ENCODE data around the gene GTF3C2.
"Not testable (repeated sequence)": the region's sequence is repeated elsewhere in the genome, so short reads cannot be mapped to it uniquely, and the experiment has no call there.

GTF3C2 gene

GRCh38 chr2:27370816-27371620 lies 14.5 kb upstream of the GTF3C2 start:
- no peak for DNase-seq

DNA sequence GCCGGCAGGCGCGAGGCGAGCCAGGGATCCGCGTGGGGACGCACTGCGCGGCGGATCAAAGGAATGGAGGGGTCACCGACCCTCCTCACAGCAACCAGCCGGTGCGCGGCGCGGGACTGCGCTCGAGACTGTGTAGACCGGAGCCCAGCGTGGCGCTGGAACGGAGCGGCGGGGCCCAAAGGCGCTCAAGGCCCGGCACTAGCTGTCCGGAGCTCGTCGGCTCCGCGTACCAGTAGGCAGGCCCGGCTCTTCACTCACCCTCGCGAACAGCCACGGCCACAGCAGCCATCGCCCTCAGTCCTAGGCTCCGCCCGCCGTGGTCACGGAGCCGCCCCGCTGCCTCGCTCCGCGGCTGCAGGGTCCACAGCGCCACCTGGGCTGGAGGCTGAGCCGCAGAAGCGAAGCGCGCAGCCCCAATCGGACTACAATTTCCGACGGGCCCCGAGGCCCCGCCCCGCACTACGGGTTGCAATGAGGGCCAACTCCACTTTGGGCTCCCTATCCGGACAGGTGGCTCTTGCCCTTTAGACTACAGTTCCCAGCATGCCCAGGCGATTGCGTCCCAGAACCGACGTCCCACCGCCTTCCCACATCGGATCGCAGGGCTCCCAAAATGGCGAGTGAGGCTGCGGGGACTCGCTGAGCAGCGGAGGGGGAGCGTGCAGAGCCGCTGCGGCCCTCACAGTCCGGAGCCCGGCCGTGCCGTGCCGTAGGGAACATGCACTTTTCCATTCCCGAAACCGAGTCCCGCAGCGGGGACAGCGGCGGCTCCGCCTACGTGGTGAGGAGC lies 13.7 kb upstream of the GTF3C2 start, which contains the start of the genes EIF2B4 and SNX17:
Gene EIF2B4 (minus strand): TSS at position 313 of the 790 bp plus-strand sequence. CDS start 24 bp downstream, at position 289.
Gene SNX17 (plus strand): TSS at position 591 of the 790 bp plus-strand sequence. CDS start 128 bp downstream, at position 719.
- DNase-seq, result peak; percentile 94

DNA sequence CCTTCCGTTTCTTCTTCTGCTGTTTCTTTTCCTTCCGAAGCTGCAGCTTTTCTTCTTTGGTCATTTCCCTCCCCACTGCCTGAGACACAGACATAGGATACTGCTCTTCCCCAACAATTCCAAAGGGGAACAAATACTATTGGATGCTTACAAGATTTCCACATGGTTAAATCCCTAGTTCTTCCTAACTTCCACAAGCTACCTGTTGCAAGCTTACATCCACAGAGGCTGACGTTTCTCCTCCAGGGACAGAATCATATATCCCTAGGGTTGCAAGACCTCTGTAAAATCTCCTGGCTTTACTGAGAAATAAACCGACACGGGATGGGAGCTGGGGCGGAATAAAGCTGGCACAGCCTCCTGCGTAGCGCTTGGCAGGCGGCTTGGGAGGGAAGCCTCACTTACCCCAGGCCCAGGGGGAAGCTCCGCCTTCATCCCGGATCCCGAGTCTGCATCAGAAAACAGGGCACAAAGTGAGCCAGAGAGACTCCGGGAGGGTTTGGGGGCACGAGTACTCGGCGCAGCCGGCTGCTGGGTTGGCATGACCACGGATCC lies 13.0 kb upstream of the GTF3C2 start:
- DNase-seq, result no peak

- no peak for DNase-seq
Observed at GRCh38 chr2:27363933-27364332, 7.4 kb upstream of the GTF3C2 start.

DNA sequence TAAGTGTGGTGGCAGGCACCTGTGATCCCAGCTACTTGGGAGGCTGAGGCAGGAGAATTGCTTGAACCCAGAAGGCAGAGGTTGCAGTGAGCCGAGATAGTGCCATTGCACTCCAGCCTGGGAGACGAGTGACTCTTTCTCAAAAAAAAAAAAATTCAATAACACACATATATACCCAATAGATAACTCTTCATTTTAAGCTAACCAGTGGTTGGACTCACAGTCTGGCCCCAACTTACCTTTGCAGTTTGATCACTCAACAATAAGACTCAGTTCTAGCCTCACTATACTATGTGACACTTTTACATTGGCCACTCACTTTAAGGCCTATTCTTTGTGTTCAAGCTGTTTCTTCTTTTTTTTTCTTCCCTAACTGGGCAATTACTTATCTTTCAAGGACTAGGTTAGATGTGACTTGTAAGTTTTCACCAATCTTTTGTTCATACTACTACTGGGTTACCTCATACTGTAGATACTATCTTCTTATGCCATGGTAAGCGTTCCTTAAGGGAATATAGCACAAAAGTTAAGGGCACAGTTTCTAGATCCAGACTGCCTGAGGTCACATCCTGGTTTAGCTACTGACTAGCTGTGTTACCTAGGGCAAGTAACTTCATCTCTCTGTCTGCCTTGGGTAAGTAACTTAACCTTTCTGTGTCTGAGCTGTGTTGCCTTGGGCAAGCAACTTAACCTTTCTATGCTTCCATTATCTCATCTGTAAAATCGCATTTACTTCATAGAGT lies 6.3 kb upstream of the GTF3C2 start:
- no peak for DNase-seq

- DNase-seq, result no peak
Observed at GRCh38 chr2:27356056-27356381, 545 bp downstream of the GTF3C2 start.

DNA sequence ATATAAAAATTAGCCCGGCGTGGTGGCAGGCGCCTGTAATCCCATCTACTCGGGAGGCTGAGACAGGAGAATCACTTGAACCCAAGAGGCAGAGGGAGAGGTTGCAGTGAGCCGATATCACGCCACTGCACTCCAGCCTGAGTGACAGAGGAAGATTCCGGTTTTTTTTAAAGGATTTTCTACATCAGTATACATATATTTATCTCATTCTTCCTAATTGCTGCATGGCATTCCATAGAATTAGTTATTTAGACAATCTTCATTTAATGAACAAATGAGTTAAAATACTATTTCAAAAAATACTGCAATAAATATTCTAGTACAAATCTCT lies 2.0 kb downstream of the GTF3C2 start:
- no peak for DNase-seq

GRCh38 chr2:27353762-27354596 lies 2.6 kb downstream of the GTF3C2 start:
- DNase-seq, result no peak

DNA sequence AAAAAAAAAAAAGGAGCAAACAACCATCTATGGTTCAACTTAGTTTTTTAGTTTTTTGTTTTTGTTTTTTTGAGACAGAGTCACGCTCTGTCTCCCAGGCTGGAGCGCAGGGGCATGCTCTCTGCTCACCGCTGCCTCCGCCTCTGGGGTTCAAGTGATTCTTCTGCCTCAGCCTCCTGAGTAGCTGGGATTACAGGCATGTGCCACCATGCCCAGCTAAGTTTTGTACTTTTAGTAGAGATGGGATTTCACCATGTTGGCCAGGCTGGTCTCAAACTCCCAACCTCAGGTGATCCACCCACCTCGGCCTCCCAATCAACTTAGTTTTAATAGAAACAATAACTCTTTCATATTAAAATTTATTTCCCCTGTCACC lies 3.2 kb downstream of the GTF3C2 start:
- not testable (repeated sequence) for DNase-seq

- DNase-seq, result no peak
Observed at GRCh38 chr2:27351802-27352598, 4.6 kb downstream of the GTF3C2 start.

DNA sequence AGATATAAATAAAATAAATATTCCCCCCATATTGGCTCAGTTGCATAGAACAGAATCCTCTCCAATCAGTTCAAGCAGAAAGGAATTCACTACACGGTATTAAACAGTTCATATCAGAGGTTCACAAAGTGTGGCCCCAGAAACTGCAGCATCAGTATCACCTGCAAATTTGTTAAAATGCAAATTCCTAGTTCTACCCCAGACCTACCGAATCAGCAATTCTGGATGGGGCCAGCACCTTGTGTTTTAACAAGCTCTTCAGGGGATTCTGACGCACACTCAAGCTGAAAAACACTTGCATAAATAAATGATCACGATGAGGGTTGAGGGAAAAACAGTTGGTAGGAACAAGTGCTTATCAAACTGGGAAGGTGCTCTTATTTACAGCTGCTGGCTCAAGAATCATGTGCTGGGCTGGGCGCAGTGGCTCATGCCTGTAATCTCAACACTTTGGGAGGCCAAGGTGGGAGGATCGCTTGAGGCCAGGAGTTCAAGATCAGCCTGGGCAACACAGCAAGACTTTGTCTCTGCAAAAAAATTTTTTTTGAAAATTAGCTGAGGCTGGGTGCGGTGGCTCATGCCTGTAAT lies 6.4 kb downstream of the GTF3C2 start:
- DNase-seq, result no peak

- no peak for DNase-seq
Observed at GRCh38 chr2:27347641-27348040, 8.9 kb downstream of the GTF3C2 start.

GRCh38 chr2:27336173-27336572 lies 20.4 kb downstream of the GTF3C2 start:
- DNase-seq, result no peak

- DNase-seq, result no peak
Observed at GRCh38 chr2:27335311-27335710, 21.3 kb downstream of the GTF3C2 start.

- no peak for DNase-seq
Observed at GRCh38 chr2:27324720-27325119, 31.8 kb downstream of the GTF3C2 start.

DNA sequence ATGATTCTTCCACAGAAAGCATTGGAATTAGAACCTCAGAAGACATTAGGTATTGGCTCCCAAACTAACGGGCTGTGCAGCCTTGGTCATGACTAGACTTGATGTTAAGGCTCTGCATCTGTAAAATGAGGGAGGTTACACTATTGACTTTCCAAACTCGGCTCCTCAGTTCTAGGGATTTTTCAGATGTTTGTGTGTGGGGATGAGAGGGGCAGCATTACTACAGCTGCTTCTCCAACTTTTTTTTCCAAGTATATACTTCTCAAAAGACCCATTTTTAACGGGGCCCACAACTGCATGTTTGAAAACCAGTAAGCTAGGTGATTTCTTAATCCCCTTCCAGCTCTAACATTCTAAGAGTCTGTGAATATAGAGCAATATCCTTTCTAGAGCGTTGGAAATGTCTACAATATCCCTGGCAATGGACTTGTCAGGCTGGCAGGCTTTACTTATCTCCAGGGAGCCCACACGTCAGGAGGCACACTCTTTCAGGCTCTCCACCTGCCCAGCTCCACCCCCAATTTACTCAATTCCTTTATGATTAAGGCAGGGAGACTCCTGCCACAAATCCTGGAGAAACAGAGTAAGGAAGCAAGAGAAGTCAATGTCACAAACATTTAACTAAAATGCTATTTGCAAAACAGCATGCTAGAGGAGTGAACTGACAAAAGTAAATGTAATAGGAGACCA lies 32.8 kb downstream of the GTF3C2 start:
- no peak for DNase-seq

DNA sequence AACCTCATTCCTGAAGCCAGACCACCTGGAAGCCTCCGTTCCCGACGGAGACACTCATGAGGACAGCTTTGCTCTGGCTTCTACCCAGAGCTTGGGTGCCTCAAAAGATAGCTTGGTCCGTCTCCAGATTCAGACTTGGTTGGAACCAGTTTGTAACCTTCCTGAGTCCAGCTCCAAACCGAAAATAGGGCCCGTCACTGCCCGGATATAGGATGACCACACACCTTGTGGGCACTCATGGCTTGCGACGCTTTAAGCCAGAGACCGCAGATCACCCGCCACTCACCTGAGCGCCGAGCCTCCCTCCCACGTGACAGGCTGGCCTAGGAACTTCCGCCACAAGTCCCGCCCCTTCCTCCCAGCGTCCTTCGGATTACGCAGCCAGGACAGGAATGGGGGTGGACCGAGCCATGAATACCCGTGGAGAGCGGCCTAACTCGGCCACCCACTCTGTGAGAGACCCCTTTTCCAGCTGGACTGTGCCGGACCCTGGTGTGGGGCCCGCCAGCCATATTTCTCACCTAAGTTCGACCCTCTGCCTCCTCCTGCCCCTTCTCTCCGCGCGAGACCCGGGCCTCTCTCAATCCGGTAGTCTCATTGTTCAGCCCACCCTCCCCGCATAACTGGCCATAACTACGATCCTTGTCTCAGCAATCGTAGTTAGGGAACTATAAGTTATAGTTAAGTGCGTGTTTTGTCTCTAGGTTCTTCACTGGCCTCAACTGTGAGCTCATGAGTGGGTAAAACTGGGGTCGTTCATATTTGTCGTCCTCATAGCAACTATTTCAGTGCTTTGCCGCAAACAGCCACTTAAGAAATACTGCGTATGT lies 33.6 kb downstream of the GTF3C2 start, which contains the start of gene MPV17:
Gene MPV17 (minus strand): TSS at position 332 of the 830 bp plus-strand sequence. CDS start 580 bp downstream, outside the sequence.
- DNase-seq, result peak; percentile 73

DNA sequence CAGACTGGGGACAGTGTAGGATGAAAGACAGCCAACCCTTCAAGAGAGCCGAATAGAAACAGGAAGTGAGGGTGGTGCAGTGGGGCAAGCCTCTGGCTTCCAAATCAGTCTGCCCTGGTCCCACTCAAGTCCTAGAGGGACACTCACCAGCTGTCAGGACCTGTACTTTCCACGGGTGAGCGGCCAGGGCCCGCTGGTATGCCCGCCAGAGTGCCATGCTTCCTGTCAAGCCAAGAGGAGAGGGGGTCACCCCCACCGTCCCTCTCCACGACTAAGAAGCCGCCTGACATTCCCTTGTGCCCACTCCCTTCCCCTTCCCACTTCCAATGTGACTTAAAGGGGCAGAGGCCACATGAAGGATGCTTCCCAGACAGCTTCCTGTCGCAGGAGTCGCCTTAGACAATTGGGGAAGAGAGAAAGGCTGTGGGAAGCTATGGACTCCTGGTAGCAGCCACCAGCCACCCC lies 34.2 kb downstream of the GTF3C2 start:
- DNase-seq, result no peak

DNA sequence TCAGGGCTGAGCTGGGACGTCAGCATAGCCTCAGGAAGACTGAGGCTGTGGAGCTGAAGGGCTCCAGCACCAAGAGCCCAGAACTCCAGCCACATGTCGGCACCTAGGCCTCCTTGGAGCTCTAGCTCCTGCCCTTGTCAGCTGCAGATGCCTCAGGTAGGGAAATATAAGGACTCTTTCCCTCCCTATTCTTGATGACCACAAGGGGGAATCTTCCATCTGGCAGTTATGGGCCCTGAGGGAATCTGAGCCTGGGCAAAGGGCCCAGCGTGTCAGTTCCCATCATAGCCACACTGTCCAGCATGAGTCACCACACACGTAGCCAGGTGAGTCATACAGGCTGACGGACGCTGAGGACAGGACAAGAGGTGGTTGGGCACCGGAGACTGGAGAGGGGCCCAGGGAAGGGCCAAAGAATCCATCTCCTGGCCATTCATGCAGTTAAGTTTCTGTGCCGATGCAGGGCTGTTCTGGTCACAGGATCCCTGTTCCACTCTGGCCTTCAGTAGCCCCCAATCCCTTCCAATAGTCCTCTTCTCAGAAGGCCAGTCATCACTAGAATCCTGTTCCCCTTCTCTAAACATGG lies 35.5 kb downstream of the GTF3C2 start:
- no peak for DNase-seq

Data from NCI-H1092 (cell line).